ENCODE results near the gene GGACT. TPM values are rescaled to one million over a fixed set of nuclear protein-coding genes. Genes with fewer than 3 reads are reported as not detected.

Gene GGACT
- total RNA-seq, 1 experiment from 2014 or later = 3.8 TPM

- intact Hi-C loops (cut with micrococcal nuclease; ENCODE audit: unreplicated experiment) = no loop called here
- no peak overlapping the region for H3K27ac ChIP-seq (ENCODE audit: low read depth, low read length, poor library complexity, severe bottlenecking)
These were observed 41.7 kb downstream of the GGACT start for GRCh38 chr13:100546713-100547405.

GRCh38 chr13:100545684-100546061, 42.9 kb downstream of the GGACT start:
- no peak overlapping the region for H3K4me3 ChIP-seq (ENCODE audit: low read depth, low read length, poor library complexity, severe bottlenecking)
- ChIA-PET POLR2A (ENCODE audit: low non-redundant PET) (interaction anchor here (0.6 kb wide), 1 partner anchor 832 kb away, joined by 4 read pairs; no protein-coding TSS in a partner anchor), CTCF (no interaction called here)
- no peaks in the 10 kb centered on the region for H3K27me3 ChIP-seq (replicated peaks; ENCODE audit: insufficient read depth, low read depth, low read length, poor library complexity)
- no peak overlapping the region for H3K27ac ChIP-seq (ENCODE audit: low read depth, low read length, poor library complexity, severe bottlenecking)
- intact Hi-C loops (cut with micrococcal nuclease; ENCODE audit: unreplicated experiment) = no loop called here
- TF ChIP-seq EZH2 (IDR thresholded peaks at IDR 0.05; ENCODE audit: borderline replicate concordance, low read depth, low read length, poor library complexity, severe bottlenecking) (no peak), CTCF (conservative IDR thresholded peaks at IDR 0.05; ENCODE audit: low read depth, low read length) (no peak)
- H3K36me3 ChIP-seq (ENCODE audit: insufficient read depth, low read length, poor library complexity, severe bottlenecking) = no peaks in the 10 kb centered on the region
- peaks cover 29% of the 10 kb centered on the region for H3K4me1 ChIP-seq (ENCODE audit: insufficient read depth, low read length, poor library complexity, severe bottlenecking)
- BruUV-seq (replicated peaks) = no TSS peak
- DNase-seq (ENCODE audit: low spot score) = no peak
- no peaks in the 10 kb centered on the region for H3K9me3 ChIP-seq (ENCODE audit: low read depth, low read length, poor library complexity, severe bottlenecking)

More at GRCh38 chr13:100546713-100547405, 41.7 kb downstream of the GGACT start:
- Histone ChIP-seq H3K4me3 (ENCODE audit: low read depth, low read length, poor library complexity, severe bottlenecking) (no peak overlapping the region), H3K4me1 (ENCODE audit: insufficient read depth, low read length, poor library complexity, severe bottlenecking) (peaks cover 21% of the 10 kb centered on the region), H3K36me3 (ENCODE audit: insufficient read depth, low read length, poor library complexity, severe bottlenecking) (no peaks in the 10 kb centered on the region), H3K27me3 (replicated peaks; ENCODE audit: insufficient read depth, low read depth, low read length, poor library complexity) (no peaks in the 10 kb centered on the region), H3K9me3 (ENCODE audit: low read depth, low read length, poor library complexity, severe bottlenecking) (no peaks in the 10 kb centered on the region)
- POLR2A ChIA-PET (ENCODE audit: low non-redundant PET) = no interaction called here
- CTCF ChIA-PET = no interaction called here
- DNase-seq (ENCODE audit: low spot score) = no peak
- no peak for TF ChIP-seq EZH2 (IDR thresholded peaks at IDR 0.05; ENCODE audit: borderline replicate concordance, low read depth, low read length, poor library complexity, severe bottlenecking)
- TF ChIP-seq CTCF (conservative IDR thresholded peaks at IDR 0.05; ENCODE audit: low read depth, low read length) = no peak
- no TSS peak for BruUV-seq (replicated peaks)

- Histone ChIP-seq H3K36me3 (ENCODE audit: insufficient read depth, low read length, poor library complexity, severe bottlenecking) (no peaks in the 10 kb centered on the region), H3K4me3 (ENCODE audit: low read depth, low read length, poor library complexity, severe bottlenecking) (no peak overlapping the region), H3K9me3 (ENCODE audit: low read depth, low read length, poor library complexity, severe bottlenecking) (no peaks in the 10 kb centered on the region), H3K27ac (ENCODE audit: low read depth, low read length, poor library complexity, severe bottlenecking) (no peak overlapping the region), H3K4me1 (ENCODE audit: insufficient read depth, low read length, poor library complexity, severe bottlenecking) (peaks cover 29% of the 10 kb centered on the region), H3K27me3 (replicated peaks; ENCODE audit: insufficient read depth, low read depth, low read length, poor library complexity) (no peaks in the 10 kb centered on the region)
- no peak for DNase-seq (ENCODE audit: low spot score)
- BruUV-seq (replicated peaks) = no TSS peak
- no peak for TF ChIP-seq CTCF (conservative IDR thresholded peaks at IDR 0.05; ENCODE audit: low read depth, low read length)
- TF ChIP-seq EZH2 (IDR thresholded peaks at IDR 0.05; ENCODE audit: borderline replicate concordance, low read depth, low read length, poor library complexity, severe bottlenecking) = no peak
- CTCF ChIA-PET = no interaction called here
- POLR2A ChIA-PET (ENCODE audit: low non-redundant PET) = interaction anchor here (0.6 kb wide), 1 partner anchor 833 kb away, joined by 4 read pairs; no protein-coding TSS in a partner anchor
- intact Hi-C loops (cut with micrococcal nuclease; ENCODE audit: unreplicated experiment) = no loop called here
These were observed 43.5 kb downstream of the GGACT start for GRCh38 chr13:100544866-100545683.

All from A673 (cell line).